Testis (tissue), 2 donors: ENCODE results near the gene DUSP22.

Experiments used
- POLR2A ChIP-seq: fragments of 450-650 bp; IDR thresholded peaks from one replicate; pipeline ENCODE4 v1.6.1; 2017; ENCODE audit warnings: antibody characterized with exemption, mild to moderate bottlenecking, moderate library complexity
- TF ChIP-seq, protein P1 (sequence below), 3 experiments: fragments of 450-650 bp in 2 of 3; fragments of 200-600 bp in 1 of 3; sonication (generic) in 1 of 3; IDR thresholded peaks; one replicate each; pipeline ENCODE4 v1.5.1; 2016 to 2019; ENCODE audit warnings: antibody characterized with exemption in 3 of 3, mild to moderate bottlenecking in 2 of 3, moderate library complexity in 1 of 3

DNA sequence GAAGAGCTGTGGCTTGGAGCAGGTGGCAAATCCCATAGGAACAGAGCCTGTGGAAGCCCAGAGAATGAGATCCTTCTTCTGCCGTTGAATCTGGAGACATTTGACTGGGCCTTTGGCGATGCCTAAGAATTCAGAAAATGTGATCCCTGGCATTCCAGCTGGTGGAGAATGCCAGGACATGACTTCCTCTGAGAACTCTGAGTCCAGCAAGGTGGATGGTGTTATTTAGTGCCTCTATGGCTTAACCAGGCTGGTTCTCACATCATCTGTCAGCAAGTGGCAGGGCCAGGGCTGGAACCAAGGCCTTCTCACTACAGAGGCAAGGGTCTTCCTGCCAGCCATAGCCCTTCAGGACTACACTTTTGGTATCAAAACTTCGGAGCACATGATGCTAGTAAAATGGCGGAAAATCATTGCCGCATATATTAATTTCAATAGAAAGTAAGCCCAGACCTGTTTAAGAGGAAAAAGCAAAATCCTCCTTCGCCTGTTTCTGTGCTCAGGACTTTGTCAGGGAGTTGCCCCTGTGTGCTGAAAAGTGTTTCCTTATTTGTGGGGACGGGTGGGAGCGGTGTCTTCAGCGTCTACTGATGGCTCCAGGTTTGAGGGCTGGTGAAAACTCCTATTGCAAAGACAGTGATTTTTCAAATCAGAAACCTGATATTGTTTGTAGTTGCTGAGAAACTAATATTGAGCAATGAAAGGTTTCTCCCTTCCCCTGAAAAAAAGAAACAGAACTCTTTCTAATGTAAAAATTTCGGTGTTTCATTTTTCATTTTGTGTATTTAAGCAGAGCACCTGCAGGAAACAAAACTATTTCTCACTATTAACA is 23.9 kb downstream of the DUSP22 start:
- TF ChIP-seq, protein P1, sequence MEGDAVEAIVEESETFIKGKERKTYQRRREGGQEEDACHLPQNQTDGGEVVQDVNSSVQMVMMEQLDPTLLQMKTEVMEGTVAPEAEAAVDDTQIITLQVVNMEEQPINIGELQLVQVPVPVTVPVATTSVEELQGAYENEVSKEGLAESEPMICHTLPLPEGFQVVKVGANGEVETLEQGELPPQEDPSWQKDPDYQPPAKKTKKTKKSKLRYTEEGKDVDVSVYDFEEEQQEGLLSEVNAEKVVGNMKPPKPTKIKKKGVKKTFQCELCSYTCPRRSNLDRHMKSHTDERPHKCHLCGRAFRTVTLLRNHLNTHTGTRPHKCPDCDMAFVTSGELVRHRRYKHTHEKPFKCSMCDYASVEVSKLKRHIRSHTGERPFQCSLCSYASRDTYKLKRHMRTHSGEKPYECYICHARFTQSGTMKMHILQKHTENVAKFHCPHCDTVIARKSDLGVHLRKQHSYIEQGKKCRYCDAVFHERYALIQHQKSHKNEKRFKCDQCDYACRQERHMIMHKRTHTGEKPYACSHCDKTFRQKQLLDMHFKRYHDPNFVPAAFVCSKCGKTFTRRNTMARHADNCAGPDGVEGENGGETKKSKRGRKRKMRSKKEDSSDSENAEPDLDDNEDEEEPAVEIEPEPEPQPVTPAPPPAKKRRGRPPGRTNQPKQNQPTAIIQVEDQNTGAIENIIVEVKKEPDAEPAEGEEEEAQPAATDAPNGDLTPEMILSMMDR (IDR thresholded peaks at IDR 0.05): no peak
- no peak for TF ChIP-seq POLR2A
